ENCODE results near the gene VPS4A. TPM values are rescaled to one million over a fixed set of nuclear protein-coding genes. Genes with fewer than 3 reads are reported as not detected.
"Not testable (repeated sequence)": the region's sequence is repeated elsewhere in the genome, so short reads cannot be mapped to it uniquely, and the experiment has no call there.

VPS4A gene
- total RNA-seq, 2 experiments from 2014 or later, result 31.4 to 33.7 TPM

GRCh38 chr16:69346683-69347082, 35.5 kb downstream of the VPS4A start:
- H3K4me3 Mint-ChIP-seq, result no peak overlapping the region
- ATAC-seq (no peak), DNase-seq (no peak)
- H3K9me3 Mint-ChIP-seq (ENCODE audit: insufficient read depth), result no peaks in the 10 kb centered on the region
- ChIA-PET POLR2A (no interaction called here), CTCF (interaction anchor here (0.6 kb wide), 1 partner anchor 8 kb away, joined by 3 read pairs; no protein-coding TSS in a partner anchor)
- no peaks in the 10 kb centered on the region for H3K27me3 Mint-ChIP-seq (ENCODE audit: low read depth)
- peaks cover 4% of the 10 kb centered on the region for H3K4me1 Mint-ChIP-seq (ENCODE audit: low read depth)
- H3K36me3 Mint-ChIP-seq (ENCODE audit: low read depth), result peaks cover 28% of the 10 kb centered on the region
- no peak overlapping the region for H3K27ac Mint-ChIP-seq

- no peaks in the 10 kb centered on the region for H3K27me3 Mint-ChIP-seq (ENCODE audit: low read depth)
- H3K27ac Mint-ChIP-seq, result no peak overlapping the region
- H3K4me1 Mint-ChIP-seq (ENCODE audit: low read depth), result no peaks in the 10 kb centered on the region
- ChIA-PET POLR2A (no interaction called here), CTCF (no interaction called here)
- H3K9me3 Mint-ChIP-seq (ENCODE audit: insufficient read depth), result no peaks in the 10 kb centered on the region
- DNase-seq, result no peak
- peaks cover 27% of the 10 kb centered on the region for H3K36me3 Mint-ChIP-seq (ENCODE audit: low read depth)
- ATAC-seq, result no peak
- no peak overlapping the region for H3K4me3 Mint-ChIP-seq
Observed at GRCh38 chr16:69348222-69348621, 37.1 kb downstream of the VPS4A start.

DNA sequence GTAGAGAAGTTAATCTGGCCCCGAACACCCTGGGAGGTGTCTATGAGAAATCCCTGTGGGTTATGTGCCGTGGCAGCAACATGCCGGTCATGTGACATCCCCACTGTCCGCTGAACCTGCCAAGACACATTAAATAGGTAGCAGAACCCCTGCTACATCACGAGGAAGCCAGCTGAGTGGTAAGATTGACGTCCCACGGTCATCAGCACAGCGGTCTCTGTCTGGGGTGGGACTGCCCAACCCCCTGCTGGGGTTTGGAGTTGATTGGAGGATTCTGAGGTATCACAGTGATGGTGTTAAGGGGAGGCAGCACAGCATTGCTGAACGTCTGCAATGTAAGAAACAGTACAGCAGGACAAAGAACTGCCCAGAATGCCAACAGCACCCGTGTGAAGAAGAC, 38.4 kb downstream of the VPS4A start:
- H3K27ac Mint-ChIP-seq, result no peak overlapping the region
- H3K4me1 Mint-ChIP-seq (ENCODE audit: low read depth), result no peaks in the 10 kb centered on the region
- peaks cover 21% of the 10 kb centered on the region for H3K36me3 Mint-ChIP-seq (ENCODE audit: low read depth)
- ATAC-seq (no peak), DNase-seq (no peak)
- H3K4me3 Mint-ChIP-seq, result no peak overlapping the region
- no peaks in the 10 kb centered on the region for H3K9me3 Mint-ChIP-seq (ENCODE audit: insufficient read depth)
- ChIA-PET CTCF (interaction anchor here (1.4 kb wide), 1 partner anchor 9 kb away, joined by 3 read pairs; no protein-coding TSS in a partner anchor), POLR2A (no interaction called here)
- H3K27me3 Mint-ChIP-seq (ENCODE audit: low read depth), result no peaks in the 10 kb centered on the region

DNA sequence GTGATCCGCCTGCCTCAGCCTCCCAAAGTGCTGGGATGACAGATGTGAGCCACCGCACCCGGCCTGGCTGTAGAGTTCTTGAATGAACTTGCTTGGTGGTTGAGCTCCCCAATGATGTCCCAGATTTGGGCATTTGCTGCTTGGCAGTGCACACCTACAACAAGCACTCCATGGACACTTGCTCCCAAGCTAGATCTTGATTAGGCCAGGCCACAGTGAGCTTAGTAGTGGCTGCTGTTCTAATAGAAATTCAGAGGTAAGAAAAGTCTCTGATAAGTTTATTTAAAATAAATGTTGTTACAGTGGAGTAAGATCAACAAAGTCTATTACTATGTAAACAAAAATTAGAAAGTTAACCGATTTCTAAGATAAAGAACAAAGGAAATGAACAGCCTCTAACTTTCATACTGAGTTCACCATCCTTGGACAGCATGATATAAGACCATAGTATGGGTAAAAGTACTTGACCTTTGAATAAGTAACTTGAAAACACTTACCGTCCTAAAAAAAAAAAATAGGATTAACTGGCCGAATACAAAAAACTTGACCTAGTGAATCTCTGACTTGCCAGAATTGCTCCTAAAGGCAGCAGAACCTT, 39.5 kb downstream of the VPS4A start:
- ATAC-seq, result no peak
- Mint-ChIP-seq H3K4me1 (ENCODE audit: low read depth) (no peaks in the 10 kb centered on the region), H3K27me3 (ENCODE audit: low read depth) (no peaks in the 10 kb centered on the region), H3K27ac (no peak overlapping the region), H3K36me3 (ENCODE audit: low read depth) (peaks cover 27% of the 10 kb centered on the region), H3K9me3 (ENCODE audit: insufficient read depth) (no peaks in the 10 kb centered on the region), H3K4me3 (no peak overlapping the region)
- no peak for DNase-seq
- ChIA-PET POLR2A (no interaction called here), CTCF (interaction anchor here (1.4 kb wide), 1 partner anchor 10 kb away, joined by 3 read pairs; no protein-coding TSS in a partner anchor)

GRCh38 chr16:69351309-69352027, 40.3 kb downstream of the VPS4A start, which contains the start of gene TMED6:
Gene TMED6, minus strand, starts transcription at chr16:69351786. Its CDS starts 33 bp downstream, at chr16:69351753.
- ChIA-PET POLR2A (interaction anchor here (2.1 kb wide), 1 partner anchor 11 kb away, joined by 7 read pairs; the partner anchor contains the start of gene NIP7), CTCF (no interaction called here)
- Mint-ChIP-seq H3K27ac (no peak within 1 kb of the TSS), H3K4me3 (no peak within 1 kb of the TSS), H3K9me3 (ENCODE audit: insufficient read depth) (no peaks in the 10 kb centered on the region), H3K36me3 (ENCODE audit: low read depth) (peaks cover 34% of the 10 kb centered on the region), H3K4me1 (ENCODE audit: low read depth) (no peaks in the 10 kb centered on the region), H3K27me3 (ENCODE audit: low read depth) (no peaks in the 10 kb centered on the region)
- ATAC-seq (no peak), DNase-seq (no peak)

DNA sequence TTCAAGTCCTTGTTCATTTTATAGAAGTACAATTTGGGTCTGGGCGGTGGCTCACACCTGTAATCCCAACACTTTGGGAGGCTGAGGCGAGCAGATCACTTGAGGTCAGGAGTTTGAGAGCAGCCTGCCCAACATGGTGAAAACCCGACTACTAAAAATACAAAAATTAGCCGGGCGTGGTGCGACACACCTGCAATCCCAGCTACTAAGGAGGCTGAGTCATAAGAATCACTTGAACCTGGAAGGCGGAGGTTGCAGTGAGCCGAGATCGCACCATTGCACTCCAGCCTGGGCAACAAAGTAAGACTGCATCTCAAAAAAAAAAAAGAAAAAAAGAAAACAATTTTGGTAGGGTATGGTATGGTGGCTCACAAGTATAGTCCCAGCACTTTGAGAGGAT, 48.9 kb downstream of the VPS4A start:
- CTCF ChIA-PET; ATAC-seq; H3K4me1 Mint-ChIP-seq (ENCODE audit: low read depth); H3K4me3 Mint-ChIP-seq; DNase-seq; H3K9me3 Mint-ChIP-seq (ENCODE audit: insufficient read depth); H3K27ac Mint-ChIP-seq; H3K27me3 Mint-ChIP-seq (ENCODE audit: low read depth); POLR2A ChIA-PET: not testable (repeated sequence)
- peaks cover 40% of the 10 kb centered on the region for H3K36me3 Mint-ChIP-seq (ENCODE audit: low read depth)

DNA sequence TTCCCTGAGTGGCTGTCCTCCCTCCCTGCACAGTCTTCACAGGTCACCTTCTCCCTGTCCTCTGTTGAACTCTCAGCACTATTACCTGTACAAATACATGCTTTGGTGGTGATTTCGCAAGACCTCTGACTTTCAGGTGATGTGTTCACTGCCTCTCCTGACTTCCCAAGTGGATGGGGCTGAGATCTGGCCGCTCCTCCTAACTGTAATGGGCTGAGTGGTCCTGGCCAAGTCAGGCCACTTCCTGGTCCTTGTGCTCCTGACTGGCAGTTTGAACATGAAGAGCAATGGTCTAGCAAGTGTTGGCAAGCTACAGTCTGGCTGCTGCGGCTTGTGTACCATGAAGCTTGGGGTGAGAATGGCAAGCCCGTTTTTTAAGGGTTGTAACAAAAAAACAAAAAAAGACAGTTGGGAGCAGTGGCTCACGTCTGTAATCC, 52.1 kb downstream of the VPS4A start:
- Mint-ChIP-seq H3K4me3 (no peak overlapping the region), H3K4me1 (ENCODE audit: low read depth) (no peaks in the 10 kb centered on the region), H3K27me3 (ENCODE audit: low read depth) (no peaks in the 10 kb centered on the region), H3K36me3 (ENCODE audit: low read depth) (peaks cover 46% of the 10 kb centered on the region), H3K27ac (no peak overlapping the region), H3K9me3 (ENCODE audit: insufficient read depth) (no peaks in the 10 kb centered on the region)
- ChIA-PET POLR2A (no interaction called here), CTCF (no interaction called here)
- ATAC-seq, result no peak
- no peak for DNase-seq

- Mint-ChIP-seq H3K4me1 (ENCODE audit: low read depth) (no peaks in the 10 kb centered on the region), H3K27ac (no peak overlapping the region), H3K4me3 (no peak overlapping the region), H3K9me3 (ENCODE audit: insufficient read depth) (no peaks in the 10 kb centered on the region), H3K27me3 (ENCODE audit: low read depth) (no peaks in the 10 kb centered on the region), H3K36me3 (ENCODE audit: low read depth) (peaks cover 52% of the 10 kb centered on the region)
- CTCF ChIA-PET, result no interaction called here
- no peak for DNase-seq
- POLR2A ChIA-PET, result interaction anchor here (0.7 kb wide), 1 partner anchor 296 kb away, joined by 3 read pairs; no protein-coding TSS in a partner anchor
- no peak for ATAC-seq
Observed at GRCh38 chr16:69364088-69364487, 52.9 kb downstream of the VPS4A start.

- Mint-ChIP-seq H3K4me1 (ENCODE audit: low read depth) (peaks cover 4% of the 10 kb centered on the region), H3K27ac (no peak overlapping the region), H3K9me3 (ENCODE audit: insufficient read depth) (no peaks in the 10 kb centered on the region), H3K4me3 (no peak overlapping the region), H3K36me3 (ENCODE audit: low read depth) (peaks cover 63% of the 10 kb centered on the region), H3K27me3 (ENCODE audit: low read depth) (no peaks in the 10 kb centered on the region)
- ChIA-PET CTCF (no interaction called here), POLR2A (no interaction called here)
- DNase-seq (no peak), ATAC-seq (no peak)
Observed at GRCh38 chr16:69365901-69366300, 54.8 kb downstream of the VPS4A start.

DNA sequence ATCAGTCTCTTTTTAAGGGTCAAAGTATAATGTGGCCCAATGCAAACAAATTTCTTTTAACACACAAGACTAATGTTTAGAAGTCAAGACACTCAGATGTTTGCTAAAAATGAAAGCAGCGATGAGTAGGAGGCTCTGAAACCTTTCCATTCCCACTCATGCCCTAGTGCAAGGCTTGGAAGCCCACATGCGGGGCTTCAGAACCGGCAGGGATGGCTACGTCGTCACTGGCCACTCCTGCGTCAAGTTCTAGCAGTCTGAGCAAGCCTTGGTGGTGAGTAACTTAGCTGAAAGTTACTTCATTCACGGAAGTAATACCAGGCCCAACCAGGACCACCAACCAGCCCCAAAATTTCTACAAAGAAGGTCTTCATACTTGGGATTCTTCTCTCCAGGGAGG, 55.3 kb downstream of the VPS4A start:
- CTCF ChIA-PET, result no interaction called here
- DNase-seq, result no peak
- Mint-ChIP-seq H3K27me3 (ENCODE audit: low read depth) (no peaks in the 10 kb centered on the region), H3K9me3 (ENCODE audit: insufficient read depth) (no peaks in the 10 kb centered on the region), H3K27ac (no peak overlapping the region), H3K36me3 (ENCODE audit: low read depth) (peaks cover 60% of the 10 kb centered on the region), H3K4me3 (no peak overlapping the region), H3K4me1 (ENCODE audit: low read depth) (peaks cover 5% of the 10 kb centered on the region)
- ATAC-seq, result no peak
- POLR2A ChIA-PET, result no interaction called here

- no peak for ATAC-seq
- ChIA-PET CTCF (no interaction called here), POLR2A (no interaction called here)
- Mint-ChIP-seq H3K36me3 (ENCODE audit: low read depth) (peaks cover 66% of the 10 kb centered on the region), H3K4me3 (no peak overlapping the region), H3K27me3 (ENCODE audit: low read depth) (no peaks in the 10 kb centered on the region), H3K9me3 (ENCODE audit: insufficient read depth) (no peaks in the 10 kb centered on the region), H3K4me1 (ENCODE audit: low read depth) (peaks cover 15% of the 10 kb centered on the region), H3K27ac (no peak overlapping the region)
- DNase-seq, result no peak
Observed at GRCh38 chr16:69367980-69368379, 56.8 kb downstream of the VPS4A start.

- CTCF ChIA-PET, result no interaction called here
- H3K36me3 Mint-ChIP-seq (ENCODE audit: low read depth), result peaks cover 66% of the 10 kb centered on the region
- no peaks in the 10 kb centered on the region for H3K9me3 Mint-ChIP-seq (ENCODE audit: insufficient read depth)
Observed at GRCh38 chr16:69368866-69369265, 57.7 kb downstream of the VPS4A start.

More at GRCh38 chr16:69368866-69369265, 57.7 kb downstream of the VPS4A start:
- Mint-ChIP-seq H3K27ac (no peak overlapping the region), H3K4me1 (ENCODE audit: low read depth) (peaks cover 15% of the 10 kb centered on the region), H3K27me3 (ENCODE audit: low read depth) (no peaks in the 10 kb centered on the region), H3K4me3 (no peak overlapping the region)
- DNase-seq (no peak), ATAC-seq (no peak)
- POLR2A ChIA-PET, result no interaction called here
